HepG2 (cell line): Measurements from ENCODE around the gene PBX1. TPM values are rescaled to one million over a fixed set of nuclear protein-coding genes. Genes with fewer than 3 reads are reported as not detected.

ENCODE experiments used
- ATAC-seq: fragments of 200-7000 bp; cut with Tn5 transposase; 3 replicates; pipeline ENCODE4 v1.9.1; 2020; ENCODE audit warnings: mild to moderate bottlenecking, moderate library complexity
- BruUV-seq: library from RNA; stranded (reverse); fragments of 400-500 nt; replicated peaks from 2 replicates; lab custom pipeline; 2021; lab: Mats Ljungman, UMichigan
- CTCF ChIA-PET: fragments of 300-600 bp; formaldehyde crosslinking; extraction: SDS; loops from one replicate; lab custom pipeline; 2021; ENCODE audit warnings: low total read pairs, inconsistent platforms, low intra/inter-chr PET ratio; lab: Yijun Ruan, JAX
- POLR2A ChIA-PET: fragments of 350-600 bp; sonication (Branson Sonifier 250); formaldehyde crosslinking; loops from one replicate; lab custom pipeline; 2020; ENCODE audit warnings: antibody characterized with exemption, inconsistent platforms; lab: Yijun Ruan, JAX
- DNase-seq: peaks from one replicate; pipeline ENCODE4 v3.0.0-alpha.2; 2015; ENCODE audit warnings: low spot score
- FAIRE-seq: peaks from 3 replicates; lab custom pipeline; 2011; peaks lifted over from hg19 to GRCh38; lab: Jason Lieb, UNC
- H2AFZ ChIP-seq: one replicate; pipeline ENCODE4 v1.6.1; 2011; ENCODE audit warnings: low read length, inconsistent platforms
- H3K27ac ChIP-seq: fragments of 300-600 bp; 3 replicates; pipeline ENCODE4 v1.8.0; 2011; ENCODE audit warnings: mixed run types, mild to moderate bottlenecking, mixed read lengths, low read length, inconsistent platforms; ENCODE audit not compliant: insufficient read depth; ENCODE audit errors: extremely low read length
- H3K27me3 ChIP-seq, 2 experiments: fragments of 200-600 bp in 1 of 2; 2 replicates in 1 of 2; 3 replicates in 1 of 2; pipeline versions ENCODE4 v1.6.0 to v1.8.0; 2011; ENCODE audit warnings: low read length in 2 of 2, mild to moderate bottlenecking in 2 of 2, moderate library complexity in 2 of 2, inconsistent platforms in 1 of 2; ENCODE audit not compliant: insufficient read depth in 2 of 2, control insufficient read depth in 1 of 2
- H3K36me3 ChIP-seq, 2 experiments: fragments of 200-600 bp in 1 of 2; replicated peaks in 1 of 2; 2 replicates in 1 of 2; 3 replicates in 1 of 2; pipeline versions ENCODE4 v1.5.1 to v1.8.0; 2011; ENCODE audit warnings: low read length in 2 of 2, inconsistent platforms in 1 of 2; ENCODE audit not compliant: insufficient read depth in 2 of 2, control insufficient read depth in 1 of 2
- H3K4me1 ChIP-seq: 2 replicates; pipeline ENCODE4 v1.5.1; 2012; ENCODE audit warnings: low read length, inconsistent platforms; ENCODE audit not compliant: insufficient read depth
- H3K4me2 ChIP-seq: 2 replicates; pipeline ENCODE4 v1.6.0; 2011; ENCODE audit warnings: low read depth, low read length, inconsistent platforms
- H3K4me3 ChIP-seq, 3 experiments: fragments of 200-600 bp in 1 of 3; sonication (generic), shearing (Covaris generic) in 1 of 3; replicated peaks in 1 of 3; 2 replicates each; pipeline ENCODE4 v1.5.1; 2011 to 2016; ENCODE audit warnings: low read length in 3 of 3, inconsistent platforms in 2 of 3, low read depth in 2 of 3, mild to moderate bottlenecking in 2 of 3, control low read depth in 1 of 3, mixed read lengths in 1 of 3; ENCODE audit not compliant: insufficient read depth in 1 of 3
- H3K79me2 ChIP-seq: one replicate; pipeline ENCODE4 v1.6.1; 2011; ENCODE audit warnings: low read length, inconsistent platforms; ENCODE audit not compliant: insufficient read depth
- H3K9ac ChIP-seq: 2 replicates; pipeline ENCODE4 v1.6.0; 2011; ENCODE audit warnings: mild to moderate bottlenecking, low read depth, low read length, inconsistent platforms; ENCODE audit not compliant: insufficient read depth
- H3K9me3 ChIP-seq: 2 replicates; pipeline ENCODE4 v1.5.1; 2012; ENCODE audit warnings: mild to moderate bottlenecking, low read length
- H4K20me1 ChIP-seq: 2 replicates; pipeline ENCODE4 v1.6.0; 2011; ENCODE audit warnings: inconsistent platforms, mild to moderate bottlenecking, low read length, moderate library complexity; ENCODE audit not compliant: insufficient read depth
- RAD21 ChIP-seq: fragments of 450-650 bp; formaldehyde crosslinking; IDR thresholded peaks from 2 replicates; pipeline ENCODE4 v1.5.0; 2020; ENCODE audit warnings: mild to moderate bottlenecking
- RFX1 ChIP-seq: fragments of 450-650 bp; IDR thresholded peaks from 2 replicates; pipeline ENCODE4 v1.6.1; 2017
- ZNF136 ChIP-seq: sonication (generic); formaldehyde crosslinking; IDR thresholded peaks from 2 replicates; pipeline ENCODE4 v1.8.1; 2022; ENCODE audit warnings: low read depth, mild to moderate bottlenecking, moderate library complexity, missing genetic modification reagents
- ZNF607 ChIP-seq: sonication (generic); formaldehyde crosslinking; IDR thresholded peaks from 2 replicates; pipeline ENCODE4 v1.5.1; 2020; ENCODE audit warnings: missing genetic modification reagents, mild to moderate bottlenecking, borderline replicate concordance
- WGBS: methylation state at CpG from one replicate; pipeline ENCODE4 v1.1.6; 2017; ENCODE audit warnings: low lambda C conversion rate; 5-methylcytosine and 5-hydroxymethylcytosine counted together
- in situ Hi-C: cut with HindIII; loops from 2 replicates; pipeline ENCODE4 v1.10.0; 2017; ENCODE audit warnings: low pct_unique_long_range_greater_than_20kb; ENCODE audit not compliant: extremely low pct_ligation_motif_present
- intact Hi-C: fragments of 100-400 bp; cut with micrococcal nuclease; formaldehyde crosslinking; loops from one replicate; pipeline ENCODE4 v1.10.0; 2022; ENCODE audit not compliant: unreplicated experiment
- polyA plus RNA-seq, 8 experiments: library from polyadenylated mRNA; depleted of rRNA in 3 of 8; stranded (reverse) in 7 of 8; unstranded in 1 of 8; fragments of >200 nt; fragmentation: Illumina TruSeq in 4 of 8; extraction: Trizol in 4 of 8; gene quantifications; 2 replicates each; pipeline versions ENCODE4 v1.2.1 to v1.2.3, GENCODE V29; 2011 to 2016; ENCODE audit warnings: low read depth in 4 of 8, missing spikeins in 1 of 8, mixed read lengths in 1 of 8; ENCODE audit not compliant: insufficient read depth in 1 of 8
- total RNA-seq, 5 experiments: library from RNA; depleted of rRNA; stranded (reverse); fragments of >200 nt; fragmentation: Illumina TruSeq; extraction: Trizol; gene quantifications; 2 replicates each; pipeline ENCODE4 v1.2.3, GENCODE V29; 2016; ENCODE audit warnings: low read depth in 1 of 5
- TF ChIP-seq, protein P1 (sequence below): sonication (generic); formaldehyde crosslinking; IDR thresholded peaks from 2 replicates; pipeline ENCODE4 v1.5.1; 2020; ENCODE audit warnings: mild to moderate bottlenecking, missing genetic modification reagents, borderline replicate concordance
- TF ChIP-seq, protein P2 (sequence below): sonication (generic); formaldehyde crosslinking; IDR thresholded peaks from 2 replicates; pipeline ENCODE4 v1.4.0; 2020; ENCODE audit warnings: mild to moderate bottlenecking, missing genetic modification reagents

Gene PBX1
- total and polyA plus RNA-seq, 2 of the 13 experiments (the other 11 are each of a cell fraction or from before 2014, with no cell fraction given) = 0.24 TPM; not detected in 1

DNA sequence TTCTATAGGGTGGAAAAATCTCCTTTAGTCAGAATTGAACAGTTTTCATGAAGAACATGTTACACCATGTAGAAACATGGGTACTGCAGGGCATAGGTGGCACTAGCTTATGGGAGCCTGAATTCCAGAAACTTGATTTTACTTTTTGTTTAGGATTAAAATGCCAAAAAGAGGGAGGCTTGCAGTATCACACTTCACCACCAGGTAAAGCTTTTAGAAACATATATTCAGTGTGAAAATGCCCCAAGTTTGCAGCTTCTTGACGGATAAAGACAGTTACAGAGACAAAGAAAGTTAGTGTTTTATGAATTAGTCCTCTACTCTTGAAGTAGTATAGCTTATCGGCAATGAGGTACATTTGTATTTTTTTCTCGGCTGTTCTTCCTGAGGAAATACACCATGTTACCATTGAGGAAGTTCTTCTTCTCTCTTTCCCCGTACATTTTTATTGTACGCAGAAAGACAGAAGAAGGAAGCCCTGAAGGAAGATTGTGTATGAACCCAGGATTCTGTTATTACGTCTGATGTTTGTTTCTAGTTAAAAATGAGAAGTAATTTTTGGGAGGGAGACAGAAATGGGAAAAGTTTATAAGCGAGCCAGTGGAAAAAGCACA lies 66.1 kb downstream of the PBX1 start (continued):
- TF ChIP-seq, protein P1, sequence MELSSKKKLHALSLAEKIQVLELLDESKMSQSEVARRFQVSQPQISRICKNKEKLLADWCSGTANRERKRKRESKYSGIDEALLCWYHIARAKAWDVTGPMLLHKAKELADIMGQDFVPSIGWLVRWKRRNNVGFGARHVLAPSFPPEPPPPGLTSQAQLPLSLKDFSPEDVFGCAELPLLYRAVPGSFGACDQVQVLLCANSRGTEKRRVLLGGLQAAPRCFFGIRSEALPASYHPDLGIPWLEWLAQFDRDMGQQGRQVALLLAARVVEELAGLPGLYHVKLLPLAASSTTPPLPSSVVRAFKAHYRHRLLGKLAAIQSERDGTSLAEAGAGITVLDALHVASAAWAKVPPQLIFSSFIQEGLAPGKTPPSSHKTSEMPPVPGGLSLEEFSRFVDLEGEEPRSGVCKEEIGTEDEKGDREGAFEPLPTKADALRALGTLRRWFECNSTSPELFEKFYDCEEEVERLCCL (CRISPR knock-in tag) = no peak
- TF ChIP-seq, protein P2, sequence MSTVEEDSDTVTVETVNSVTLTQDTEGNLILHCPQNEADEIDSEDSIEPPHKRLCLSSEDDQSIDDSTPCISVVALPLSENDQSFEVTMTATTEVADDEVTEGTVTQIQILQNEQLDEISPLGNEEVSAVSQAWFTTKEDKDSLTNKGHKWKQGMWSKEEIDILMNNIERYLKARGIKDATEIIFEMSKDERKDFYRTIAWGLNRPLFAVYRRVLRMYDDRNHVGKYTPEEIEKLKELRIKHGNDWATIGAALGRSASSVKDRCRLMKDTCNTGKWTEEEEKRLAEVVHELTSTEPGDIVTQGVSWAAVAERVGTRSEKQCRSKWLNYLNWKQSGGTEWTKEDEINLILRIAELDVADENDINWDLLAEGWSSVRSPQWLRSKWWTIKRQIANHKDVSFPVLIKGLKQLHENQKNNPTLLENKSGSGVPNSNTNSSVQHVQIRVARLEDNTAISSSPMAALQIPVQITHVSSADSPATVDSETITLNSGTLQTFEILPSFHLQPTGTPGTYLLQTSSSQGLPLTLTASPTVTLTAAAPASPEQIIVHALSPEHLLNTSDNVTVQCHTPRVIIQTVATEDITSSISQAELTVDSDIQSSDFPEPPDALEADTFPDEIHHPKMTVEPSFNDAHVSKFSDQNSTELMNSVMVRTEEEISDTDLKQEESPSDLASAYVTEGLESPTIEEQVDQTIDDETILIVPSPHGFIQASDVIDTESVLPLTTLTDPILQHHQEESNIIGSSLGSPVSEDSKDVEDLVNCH (CRISPR knock-in tag) = no peak
- TF ChIP-seq RAD21 (CRISPR knock-in tag) = no peak
- no peak for TF ChIP-seq ZNF136 (CRISPR knock-in tag)

DNA sequence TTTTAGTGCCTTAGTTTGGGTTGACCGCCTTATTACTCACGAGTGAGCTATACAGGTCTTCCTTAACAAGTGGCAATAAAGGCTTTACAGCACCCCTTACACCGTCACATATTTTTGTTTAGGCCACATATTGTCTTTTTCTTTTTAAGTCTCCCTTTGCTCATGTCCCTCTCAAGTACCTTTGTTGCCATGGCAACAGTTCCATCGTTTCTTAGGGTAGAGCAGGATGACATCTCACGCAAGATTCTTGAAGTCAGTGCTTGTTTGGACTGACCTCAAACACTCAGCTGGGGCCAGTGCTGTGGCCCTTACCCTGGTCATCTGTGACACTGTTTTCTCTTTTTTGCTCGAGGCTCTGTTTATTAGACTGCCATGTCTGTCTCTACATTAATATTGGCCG lies 69.8 kb downstream of the PBX1 start:
- CTCF ChIA-PET = no interaction called here

More for the DNA sequence above, 69.8 kb downstream of the PBX1 start:
- H3K79me2 ChIP-seq = no peaks in the 10 kb centered on the region
- no peak for DNase-seq
- no peak for ATAC-seq
- H3K4me2 ChIP-seq = no peak overlapping the region
- H3K4me1 ChIP-seq = no peaks in the 10 kb centered on the region
- no peaks in the 10 kb centered on the region for H3K36me3 ChIP-seq
- intact Hi-C loops = no loop called here
- no peak overlapping the region for H3K4me3 ChIP-seq
- H3K27me3 ChIP-seq = no peaks in the 10 kb centered on the region
- no peaks in the 10 kb centered on the region for H3K9me3 ChIP-seq
- BruUV-seq = no TSS peak
- 23% methylated on average over 7 of the region's 7 CpGs for WGBS
- FAIRE-seq = no peak
- H4K20me1 ChIP-seq = no peaks in the 10 kb centered on the region
- H3K9ac ChIP-seq = no peak overlapping the region
- POLR2A ChIA-PET = no interaction called here
- in situ Hi-C loops = no loop called here
- TF ChIP-seq RFX1 (peak; percentile 47), ZNF607 (CRISPR knock-in tag) (no peak)
- H3K27ac ChIP-seq = no peak overlapping the region
- no peak overlapping the region for H2AFZ ChIP-seq
